ENCODE results near the gene CAMTA1.

GRCh38 chr1:7448986-7449385 lies 663.7 kb downstream of the CAMTA1 start:
- TF ChIP-seq SUZ12 (IDR thresholded peaks at IDR 0.05) (no peak), BHLHE40 (IDR thresholded peaks at IDR 0.05; ENCODE audit: borderline replicate concordance) (no peak), FOXM1 (IDR thresholded peaks at IDR 0.05; ENCODE audit: borderline replicate concordance) (no peak)
